ENCODE data around the gene VASH1. TPM values are rescaled to one million over a fixed set of nuclear protein-coding genes. Genes with fewer than 3 reads are reported as not detected.

VASH1 gene
- polyA plus RNA-seq, 1 donor (not counting 4 experiments of a cell fraction or from before 2014, with no cell fraction given), result 0.12 TPM

DNA sequence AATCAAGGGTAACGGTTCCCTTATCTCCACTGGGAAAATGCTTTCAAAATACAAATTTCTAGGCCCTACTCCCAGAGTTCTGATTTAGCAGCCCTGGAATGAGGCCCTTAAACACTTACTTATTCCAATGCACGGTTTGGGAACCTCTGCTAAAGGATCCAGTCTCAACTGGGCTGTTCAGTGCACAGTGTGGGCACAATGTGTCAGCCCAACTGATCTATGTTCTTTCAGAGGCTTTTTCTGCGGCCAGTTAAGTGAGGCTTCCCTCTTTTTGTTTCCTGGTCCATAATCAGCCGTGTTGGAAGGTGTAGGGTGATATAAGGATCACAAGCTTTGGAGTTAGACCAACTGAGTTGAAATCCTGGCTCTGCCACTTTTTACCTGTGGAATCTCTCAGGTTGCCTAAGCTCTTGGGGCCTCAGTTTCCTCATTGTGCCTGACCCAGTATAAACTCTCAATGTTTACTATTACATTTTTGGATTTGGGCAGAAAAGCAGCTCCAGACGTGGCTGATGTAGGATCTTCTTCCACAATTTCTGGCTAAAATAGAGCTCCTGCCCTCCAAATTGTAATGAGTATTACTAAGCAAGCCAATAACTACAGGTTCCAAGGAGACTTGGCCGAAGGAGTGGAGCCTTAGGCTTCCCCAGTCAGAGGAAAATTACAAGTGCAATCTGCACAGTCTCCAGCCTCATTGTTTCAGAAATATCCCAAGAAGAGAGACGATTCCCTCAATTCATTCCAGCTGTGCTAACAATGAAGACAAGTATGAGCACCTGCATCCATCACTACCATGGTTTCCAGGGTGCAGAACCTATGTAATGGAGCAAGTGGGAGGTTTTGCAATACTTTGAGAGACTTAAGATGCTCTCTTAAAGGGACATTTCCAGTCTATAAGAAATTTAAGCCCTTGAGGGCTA is 53.7 kb downstream of the VASH1 start:
- Histone ChIP-seq H3K4me1 (ENCODE audit: control insufficient read depth, extremely low read depth, insufficient read depth, low read length) (peaks cover 11% of the 10 kb centered on the region), H2AFZ (ENCODE audit: control insufficient read depth, low read length) (no peak overlapping the region), H3K4me3 (ENCODE audit: control insufficient read depth in 2 of 3, extremely low read depth in 1 of 3, insufficient read depth in 2 of 3, low read depth in 1 of 3, low read length in 3 of 3) (no peak overlapping the region), H3K27ac (ENCODE audit: control insufficient read depth, insufficient read depth, low read length) (no peak overlapping the region), H3K79me2 (ENCODE audit: control insufficient read depth, insufficient read depth, low read length) (peaks cover 7% of the 10 kb centered on the region), H3K36me3 (ENCODE audit: control insufficient read depth in 2 of 2, extremely low read depth in 1 of 2, insufficient read depth in 2 of 2, low read length in 2 of 2) (no peaks in the 10 kb centered on the region), H3K4me2 (ENCODE audit: control insufficient read depth, extremely low read depth, insufficient read depth, low read depth, low read length) (no peak overlapping the region), H3K9me3 (ENCODE audit: control insufficient read depth, low read depth, low read length) (no peaks in the 10 kb centered on the region), H3K9ac (ENCODE audit: control insufficient read depth, extremely low read depth, insufficient read depth, low read length) (no peak overlapping the region), H3K9me1 (ENCODE audit: control insufficient read depth, extremely low read depth, insufficient read depth, low read length) (no peaks in the 10 kb centered on the region), H4K20me1 (ENCODE audit: control insufficient read depth, extremely low read depth, insufficient read depth, low read length) (no peaks in the 10 kb centered on the region), H3K27me3 (ENCODE audit: control insufficient read depth, extremely low read depth, insufficient read depth, low read length) (peaks cover 10% of the 10 kb centered on the region)
- FAIRE-seq (no peak), DNase-seq (ENCODE audit: low read depth, low spot score) (no peak)
- TF ChIP-seq, protein P1, sequence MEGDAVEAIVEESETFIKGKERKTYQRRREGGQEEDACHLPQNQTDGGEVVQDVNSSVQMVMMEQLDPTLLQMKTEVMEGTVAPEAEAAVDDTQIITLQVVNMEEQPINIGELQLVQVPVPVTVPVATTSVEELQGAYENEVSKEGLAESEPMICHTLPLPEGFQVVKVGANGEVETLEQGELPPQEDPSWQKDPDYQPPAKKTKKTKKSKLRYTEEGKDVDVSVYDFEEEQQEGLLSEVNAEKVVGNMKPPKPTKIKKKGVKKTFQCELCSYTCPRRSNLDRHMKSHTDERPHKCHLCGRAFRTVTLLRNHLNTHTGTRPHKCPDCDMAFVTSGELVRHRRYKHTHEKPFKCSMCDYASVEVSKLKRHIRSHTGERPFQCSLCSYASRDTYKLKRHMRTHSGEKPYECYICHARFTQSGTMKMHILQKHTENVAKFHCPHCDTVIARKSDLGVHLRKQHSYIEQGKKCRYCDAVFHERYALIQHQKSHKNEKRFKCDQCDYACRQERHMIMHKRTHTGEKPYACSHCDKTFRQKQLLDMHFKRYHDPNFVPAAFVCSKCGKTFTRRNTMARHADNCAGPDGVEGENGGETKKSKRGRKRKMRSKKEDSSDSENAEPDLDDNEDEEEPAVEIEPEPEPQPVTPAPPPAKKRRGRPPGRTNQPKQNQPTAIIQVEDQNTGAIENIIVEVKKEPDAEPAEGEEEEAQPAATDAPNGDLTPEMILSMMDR (optimal IDR thresholded peaks at IDR 0.05 in 1 of 3, IDR thresholded peaks at IDR 0.05 in 1 of 3, conservative IDR thresholded peaks at IDR 0.05 in 1 of 3; ENCODE audit: extremely low read depth in 1 of 3, insufficient read depth in 2 of 3, low read length in 3 of 3), result no peak
- no peak for TF ChIP-seq EZH2 (IDR thresholded peaks at IDR 0.05; ENCODE audit: low read length)
- dilution Hi-C loops (cut with MboI; ENCODE audit: extremely low pct_ligation_motif_present, low sequenced_read_pairs), result no loop called here

DNA sequence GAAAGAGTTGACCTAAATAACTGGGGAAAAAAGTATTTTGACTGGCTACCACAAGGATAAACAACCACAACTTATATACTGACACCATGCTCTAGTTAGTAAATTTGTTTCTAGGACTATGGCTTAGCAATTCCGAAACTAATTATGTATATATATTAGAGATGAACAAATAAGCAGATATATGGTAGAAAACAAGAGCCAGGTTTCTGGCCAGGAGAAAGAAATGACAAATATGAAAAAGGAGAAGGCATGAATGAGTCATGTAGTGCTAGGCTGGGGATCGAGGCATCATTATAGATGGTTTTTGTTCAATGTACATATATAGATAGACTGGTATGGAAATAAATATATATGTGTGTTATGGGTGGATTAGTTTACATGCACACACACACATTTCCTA is 59.4 kb downstream of the VASH1 start:
- no peak for FAIRE-seq
- H3K27me3 ChIP-seq (ENCODE audit: control insufficient read depth, extremely low read depth, insufficient read depth, low read length), result peaks cover 10% of the 10 kb centered on the region

More for the DNA sequence above, 59.4 kb downstream of the VASH1 start:
- no peaks in the 10 kb centered on the region for H4K20me1 ChIP-seq (ENCODE audit: control insufficient read depth, extremely low read depth, insufficient read depth, low read length)
- no peak for DNase-seq (ENCODE audit: low read depth, low spot score)
- H3K4me3 ChIP-seq (ENCODE audit: control insufficient read depth in 2 of 3, extremely low read depth in 1 of 3, insufficient read depth in 2 of 3, low read depth in 1 of 3, low read length in 3 of 3), result no peak overlapping the region
- H3K9me3 ChIP-seq (ENCODE audit: control insufficient read depth, low read depth, low read length), result no peaks in the 10 kb centered on the region
- no peaks in the 10 kb centered on the region for H3K36me3 ChIP-seq (ENCODE audit: control insufficient read depth in 2 of 2, extremely low read depth in 1 of 2, insufficient read depth in 2 of 2, low read length in 2 of 2)
- H3K27ac ChIP-seq (ENCODE audit: control insufficient read depth, insufficient read depth, low read length), result no peak overlapping the region
- H3K4me1 ChIP-seq (ENCODE audit: control insufficient read depth, extremely low read depth, insufficient read depth, low read length), result no peaks in the 10 kb centered on the region
- TF ChIP-seq EZH2 (IDR thresholded peaks at IDR 0.05; ENCODE audit: low read length), result no peak
- TF ChIP-seq, protein P1 (optimal IDR thresholded peaks at IDR 0.05 in 1 of 3, IDR thresholded peaks at IDR 0.05 in 1 of 3, conservative IDR thresholded peaks at IDR 0.05 in 1 of 3; ENCODE audit: extremely low read depth in 1 of 3, insufficient read depth in 2 of 3, low read length in 3 of 3), result no peak
- H3K4me2 ChIP-seq (ENCODE audit: control insufficient read depth, extremely low read depth, insufficient read depth, low read depth, low read length), result no peak overlapping the region
- no peaks in the 10 kb centered on the region for H3K9me1 ChIP-seq (ENCODE audit: control insufficient read depth, extremely low read depth, insufficient read depth, low read length)
- dilution Hi-C loops (cut with MboI; ENCODE audit: extremely low pct_ligation_motif_present, low sequenced_read_pairs), result no loop called here
- H3K79me2 ChIP-seq (ENCODE audit: control insufficient read depth, insufficient read depth, low read length), result no peaks in the 10 kb centered on the region
- no peak overlapping the region for H2AFZ ChIP-seq (ENCODE audit: control insufficient read depth, low read length)
- H3K9ac ChIP-seq (ENCODE audit: control insufficient read depth, extremely low read depth, insufficient read depth, low read length), result no peak overlapping the region

Measured in keratinocyte (primary cell).